Liver (tissue), 3 donors: ENCODE data around the gene TNF.

Source experiments
- JUND ChIP-seq, 2 donors: IDR thresholded peaks; 2 replicates each; pipeline ENCODE4 v1.6.1; 2016; ENCODE audit warnings: antibody characterized with exemption in 2 of 2
- SP1 ChIP-seq: IDR thresholded peaks from 2 replicates; pipeline ENCODE4 v1.6.1; 2018; ENCODE audit warnings: antibody characterized with exemption, mild to moderate bottlenecking
- TAF1 ChIP-seq: conservative IDR thresholded peaks from 2 replicates; pipeline ENCODE4 v1.6.1; 2016; ENCODE audit warnings: antibody characterized with exemption, mild to moderate bottlenecking
- TF ChIP-seq, protein P1 (sequence below): fragments of 150-350 bp; IDR thresholded peaks from 2 replicates; pipeline ENCODE4 v1.5.1; 2017; ENCODE audit warnings: improper control_type of control experiment, low read depth, low read length; ENCODE audit not compliant: missing input control
- TF ChIP-seq, protein P2 (sequence below): IDR thresholded peaks from 2 replicates; pipeline ENCODE4 v1.6.1; 2016; ENCODE audit warnings: antibody characterized with exemption, mild to moderate bottlenecking
- donor health status: healthy.
- donor health status: healthy.

DNA sequence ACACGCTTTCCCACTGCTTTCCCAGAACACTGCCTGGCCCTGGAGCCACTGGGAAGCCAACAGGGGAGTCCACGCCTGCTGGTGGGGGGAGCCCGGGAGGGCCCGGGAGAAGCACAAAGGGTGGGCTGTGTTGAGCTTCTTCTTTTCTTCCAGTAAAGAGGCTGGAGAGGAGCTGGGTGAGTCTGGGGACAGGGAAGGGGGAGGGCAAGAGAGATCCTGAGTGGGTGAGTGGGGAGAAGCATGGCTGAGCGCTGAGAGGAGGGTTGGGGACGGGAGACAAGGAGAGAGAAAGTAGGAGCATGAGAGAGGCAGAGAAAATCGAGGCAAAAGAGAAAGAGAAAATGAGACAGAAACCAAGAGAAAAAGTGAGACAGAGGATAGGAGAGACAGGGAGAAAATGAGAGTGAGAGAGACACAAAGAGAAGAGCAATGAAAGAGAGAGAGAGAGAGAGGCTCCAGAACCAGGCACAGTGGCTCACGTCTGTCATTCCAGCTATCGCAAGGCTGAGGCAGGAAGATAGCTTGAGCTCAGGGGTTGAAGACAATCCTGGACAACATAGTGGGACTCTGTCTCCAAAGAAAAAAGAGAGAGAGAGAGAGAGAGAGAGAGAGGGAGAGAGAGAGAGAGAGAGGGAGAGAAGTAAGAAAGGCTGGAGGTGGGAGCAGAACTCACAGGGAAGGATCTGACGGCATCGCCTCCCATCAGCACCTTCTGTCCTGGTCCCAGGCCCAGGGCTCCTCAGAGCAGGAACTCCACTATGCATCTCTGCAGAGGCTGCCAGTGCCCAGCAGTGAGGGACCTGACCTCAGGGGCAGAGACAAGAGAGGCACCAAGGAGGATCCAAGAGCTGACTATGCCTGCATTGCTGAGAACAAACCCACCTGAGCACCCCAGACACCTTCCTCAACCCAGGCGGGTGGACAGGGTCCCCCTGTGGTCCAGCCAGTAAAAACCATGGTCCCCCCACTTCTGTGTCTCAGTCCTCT is 12.7 kb downstream of the TNF start:
- no peak for TF ChIP-seq TAF1
- TF ChIP-seq, protein P1, sequence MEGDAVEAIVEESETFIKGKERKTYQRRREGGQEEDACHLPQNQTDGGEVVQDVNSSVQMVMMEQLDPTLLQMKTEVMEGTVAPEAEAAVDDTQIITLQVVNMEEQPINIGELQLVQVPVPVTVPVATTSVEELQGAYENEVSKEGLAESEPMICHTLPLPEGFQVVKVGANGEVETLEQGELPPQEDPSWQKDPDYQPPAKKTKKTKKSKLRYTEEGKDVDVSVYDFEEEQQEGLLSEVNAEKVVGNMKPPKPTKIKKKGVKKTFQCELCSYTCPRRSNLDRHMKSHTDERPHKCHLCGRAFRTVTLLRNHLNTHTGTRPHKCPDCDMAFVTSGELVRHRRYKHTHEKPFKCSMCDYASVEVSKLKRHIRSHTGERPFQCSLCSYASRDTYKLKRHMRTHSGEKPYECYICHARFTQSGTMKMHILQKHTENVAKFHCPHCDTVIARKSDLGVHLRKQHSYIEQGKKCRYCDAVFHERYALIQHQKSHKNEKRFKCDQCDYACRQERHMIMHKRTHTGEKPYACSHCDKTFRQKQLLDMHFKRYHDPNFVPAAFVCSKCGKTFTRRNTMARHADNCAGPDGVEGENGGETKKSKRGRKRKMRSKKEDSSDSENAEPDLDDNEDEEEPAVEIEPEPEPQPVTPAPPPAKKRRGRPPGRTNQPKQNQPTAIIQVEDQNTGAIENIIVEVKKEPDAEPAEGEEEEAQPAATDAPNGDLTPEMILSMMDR = no peak
- no peak for TF ChIP-seq SP1
- TF ChIP-seq, protein P2, sequence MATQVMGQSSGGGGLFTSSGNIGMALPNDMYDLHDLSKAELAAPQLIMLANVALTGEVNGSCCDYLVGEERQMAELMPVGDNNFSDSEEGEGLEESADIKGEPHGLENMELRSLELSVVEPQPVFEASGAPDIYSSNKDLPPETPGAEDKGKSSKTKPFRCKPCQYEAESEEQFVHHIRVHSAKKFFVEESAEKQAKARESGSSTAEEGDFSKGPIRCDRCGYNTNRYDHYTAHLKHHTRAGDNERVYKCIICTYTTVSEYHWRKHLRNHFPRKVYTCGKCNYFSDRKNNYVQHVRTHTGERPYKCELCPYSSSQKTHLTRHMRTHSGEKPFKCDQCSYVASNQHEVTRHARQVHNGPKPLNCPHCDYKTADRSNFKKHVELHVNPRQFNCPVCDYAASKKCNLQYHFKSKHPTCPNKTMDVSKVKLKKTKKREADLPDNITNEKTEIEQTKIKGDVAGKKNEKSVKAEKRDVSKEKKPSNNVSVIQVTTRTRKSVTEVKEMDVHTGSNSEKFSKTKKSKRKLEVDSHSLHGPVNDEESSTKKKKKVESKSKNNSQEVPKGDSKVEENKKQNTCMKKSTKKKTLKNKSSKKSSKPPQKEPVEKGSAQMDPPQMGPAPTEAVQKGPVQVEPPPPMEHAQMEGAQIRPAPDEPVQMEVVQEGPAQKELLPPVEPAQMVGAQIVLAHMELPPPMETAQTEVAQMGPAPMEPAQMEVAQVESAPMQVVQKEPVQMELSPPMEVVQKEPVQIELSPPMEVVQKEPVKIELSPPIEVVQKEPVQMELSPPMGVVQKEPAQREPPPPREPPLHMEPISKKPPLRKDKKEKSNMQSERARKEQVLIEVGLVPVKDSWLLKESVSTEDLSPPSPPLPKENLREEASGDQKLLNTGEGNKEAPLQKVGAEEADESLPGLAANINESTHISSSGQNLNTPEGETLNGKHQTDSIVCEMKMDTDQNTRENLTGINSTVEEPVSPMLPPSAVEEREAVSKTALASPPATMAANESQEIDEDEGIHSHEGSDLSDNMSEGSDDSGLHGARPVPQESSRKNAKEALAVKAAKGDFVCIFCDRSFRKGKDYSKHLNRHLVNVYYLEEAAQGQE = no peak
- TF ChIP-seq JUND (IDR thresholded peaks at IDR 0.05) = no peak
